Measurements from ENCODE around the gene IFT74.
A peak's percentile ranks its signal among the peaks of the same experiment; 100 is the strongest.

IFT74 gene

GRCh38 chr9:26946753-26947727 is 9.2 kb upstream of the IFT74 start, which contains the start of gene PLAA (continued):
- TF ChIP-seq REPIN1 (tag by site-specific recombination; IDR thresholded peaks at IDR 0.05; ENCODE audit: low read depth): no peak
- TF ChIP-seq AEBP2 (tag by site-specific recombination; IDR thresholded peaks at IDR 0.05; ENCODE audit: borderline replicate concordance): no peak
- TF ChIP-seq PRDM6 (tag by site-specific recombination; IDR thresholded peaks at IDR 0.05): no peak
- no peak for TF ChIP-seq ZNF214 (tag by site-specific recombination; IDR thresholded peaks at IDR 0.05; ENCODE audit: borderline replicate concordance)
- no peak for TF ChIP-seq ZNF645 (tag by site-specific recombination; IDR thresholded peaks at IDR 0.05)
- no peak for TF ChIP-seq SETDB1 (IDR thresholded peaks at IDR 0.05; ENCODE audit: insufficient read length, low read length)
- TF ChIP-seq ZNF391 (tag by site-specific recombination; IDR thresholded peaks at IDR 0.05; ENCODE audit: borderline replicate concordance, low read depth): no peak
- TF ChIP-seq ZNF664 (tag by site-specific recombination; IDR thresholded peaks at IDR 0.05): no peak
- TF ChIP-seq ATF2 (tag by site-specific recombination; IDR thresholded peaks at IDR 0.05; ENCODE audit: low read depth): no peak; the same call in 1 of the 2 replicates
- no peak; the same call in 1 of the 2 replicates for TF ChIP-seq ZNF394 (tag by site-specific recombination; IDR thresholded peaks at IDR 0.05; ENCODE audit: borderline replicate concordance)
- no peak for TF ChIP-seq ZNF184 (tag by site-specific recombination; IDR thresholded peaks at IDR 0.05)
- no peak for TF ChIP-seq WT1 (tag by site-specific recombination; IDR thresholded peaks at IDR 0.05)
- TF ChIP-seq SP3 (tag by site-specific recombination; IDR thresholded peaks at IDR 0.05): peak; percentile 51; the same call in 1 of the 2 replicates
- TF ChIP-seq ZNF324 (tag by site-specific recombination; IDR thresholded peaks at IDR 0.05): 0 out of 2 replicates have a peak, but pooled peaks have one; percentile 37
- TF ChIP-seq ZNF16 (tag by site-specific recombination; IDR thresholded peaks at IDR 0.05; ENCODE audit: low read depth): no peak
- TF ChIP-seq ZNF670 (tag by site-specific recombination; IDR thresholded peaks at IDR 0.05; ENCODE audit: low read depth): no peak
- TF ChIP-seq MZF1 (tag by site-specific recombination; IDR thresholded peaks at IDR 0.05; ENCODE audit: borderline replicate concordance): no peak
- no peak for TF ChIP-seq ZBTB7A (tag by site-specific recombination; IDR thresholded peaks at IDR 0.05; ENCODE audit: low read depth)
- TF ChIP-seq ZNF776 (tag by site-specific recombination; IDR thresholded peaks at IDR 0.05; ENCODE audit: borderline replicate concordance): no peak
- TF ChIP-seq OSR2 (tag by site-specific recombination; IDR thresholded peaks at IDR 0.05): no peak
- peak; percentile 63; the same call in 1 of the 2 replicates for TF ChIP-seq YY2 (tag by site-specific recombination; IDR thresholded peaks at IDR 0.05)
- no peak for TF ChIP-seq ZFP41 (tag by site-specific recombination; IDR thresholded peaks at IDR 0.05; ENCODE audit: borderline replicate concordance)
- peak; percentile 98 for TF ChIP-seq ZBTB20 (tag by site-specific recombination; IDR thresholded peaks at IDR 0.05)
- TF ChIP-seq ZNF341 (tag by site-specific recombination; IDR thresholded peaks at IDR 0.05; ENCODE audit: low read depth): peak; percentile 99
- no peak for TF ChIP-seq ZNF544 (tag by site-specific recombination; IDR thresholded peaks at IDR 0.05)
- TF ChIP-seq ZNF555 (tag by site-specific recombination; conservative IDR thresholded peaks at IDR 0.05): no peak

Data from HEK293 (cell line).